Measurements from ENCODE around the gene CHN2. TPM values are rescaled to one million over a fixed set of nuclear protein-coding genes. Genes with fewer than 3 reads are reported as not detected.

Gene CHN2
- total RNA-seq, 4 donors from 2014 or later: 5.6 to 36.7 (median 16.8) TPM

GRCh38 chr7:29394321-29394720 is 199.7 kb downstream of the CHN2 start:
- no peak for TF ChIP-seq EP300 (IDR thresholded peaks at IDR 0.05; ENCODE audit: low read depth)
- TF ChIP-seq CTCF (IDR thresholded peaks at IDR 0.05): no peak
- no peak for TF ChIP-seq POLR2AphosphoS5 (IDR thresholded peaks at IDR 0.05)
- TF ChIP-seq POLR2A (IDR thresholded peaks at IDR 0.05): no peak
- Histone ChIP-seq H3K4me3 (no peak overlapping the region), H3K4me1 (no peaks in the 10 kb centered on the region), H3K36me3 (no peaks in the 10 kb centered on the region), H3K9me3 (no peaks in the 10 kb centered on the region), H3K27ac (no peak overlapping the region), H3K27me3 (no peaks in the 10 kb centered on the region)
- no peak for DNase-seq
- WGBS, 2 donors (ENCODE audit: low coverage in 1 of 2): 80 to 84% methylated on average over 7 of the region's 7 CpGs
- intact Hi-C loops (cut with DNase I; ENCODE audit: low total_unique reads) (loop anchor here (5.0 kb wide), 1 partner anchor 152 kb away; no protein-coding TSS in a partner anchor), in situ Hi-C loops (cut with MboI; ENCODE audit: low pct_ligation_motif_present in 1 of 4, low pct_unique_long_range_greater_than_20kb in 1 of 4, low sequenced_read_pairs in 3 of 4) (no loop called here)

GRCh38 chr7:29396563-29396962 is 202.0 kb downstream of the CHN2 start:
- WGBS, 2 donors (ENCODE audit: low coverage in 1 of 2): 94 to 96% methylated on average over 5 to 7 of the region's 7 CpGs
- Histone ChIP-seq H3K36me3 (no peaks in the 10 kb centered on the region), H3K4me3 (no peak overlapping the region), H3K9me3 (no peaks in the 10 kb centered on the region), H3K27ac (no peak overlapping the region), H3K27me3 (no peaks in the 10 kb centered on the region), H3K4me1 (no peaks in the 10 kb centered on the region)
- TF ChIP-seq POLR2AphosphoS5 (IDR thresholded peaks at IDR 0.05) (no peak), POLR2A (IDR thresholded peaks at IDR 0.05) (no peak), EP300 (IDR thresholded peaks at IDR 0.05; ENCODE audit: low read depth) (no peak), CTCF (IDR thresholded peaks at IDR 0.05) (no peak)
- DNase-seq: no peak
- in situ Hi-C loops (cut with MboI; ENCODE audit: low pct_ligation_motif_present in 1 of 4, low pct_unique_long_range_greater_than_20kb in 1 of 4, low sequenced_read_pairs in 3 of 4): no loop called here
- intact Hi-C loops (cut with DNase I; ENCODE audit: low total_unique reads): no loop called here

- Histone ChIP-seq H3K9me3 (no peaks in the 10 kb centered on the region), H3K36me3 (no peaks in the 10 kb centered on the region), H3K27me3 (no peaks in the 10 kb centered on the region), H3K4me1 (no peaks in the 10 kb centered on the region), H3K27ac (no peak overlapping the region), H3K4me3 (no peak overlapping the region)
- intact Hi-C loops (cut with DNase I; ENCODE audit: low total_unique reads) (no loop called here), in situ Hi-C loops (cut with MboI; ENCODE audit: low pct_ligation_motif_present in 1 of 4, low pct_unique_long_range_greater_than_20kb in 1 of 4, low sequenced_read_pairs in 3 of 4) (no loop called here)
- TF ChIP-seq EP300 (IDR thresholded peaks at IDR 0.05; ENCODE audit: low read depth) (no peak), POLR2A (IDR thresholded peaks at IDR 0.05) (no peak), POLR2AphosphoS5 (IDR thresholded peaks at IDR 0.05) (no peak), CTCF (IDR thresholded peaks at IDR 0.05) (no peak)
- WGBS, 2 donors (ENCODE audit: low coverage in 1 of 2): 57% methylated on average over 2 of the region's 2 CpGs; no CpG with 5 or more reads in 1 of the 2 donors
- DNase-seq: no peak
Observed at GRCh38 chr7:29397398-29397797, 202.8 kb downstream of the CHN2 start.

- TF ChIP-seq CTCF (IDR thresholded peaks at IDR 0.05) (no peak), POLR2AphosphoS5 (IDR thresholded peaks at IDR 0.05) (no peak), EP300 (IDR thresholded peaks at IDR 0.05; ENCODE audit: low read depth) (no peak), POLR2A (IDR thresholded peaks at IDR 0.05) (no peak)
- 48 to 73% methylated on average over 2 to 4 of the region's 4 CpGs for WGBS, 2 donors (ENCODE audit: low coverage in 1 of 2)
- intact Hi-C loops (cut with DNase I; ENCODE audit: low total_unique reads): no loop called here
- in situ Hi-C loops (cut with MboI; ENCODE audit: low pct_ligation_motif_present in 1 of 4, low pct_unique_long_range_greater_than_20kb in 1 of 4, low sequenced_read_pairs in 3 of 4): no loop called here
- no peaks in the 10 kb centered on the region for H3K4me1 ChIP-seq
- H3K9me3 ChIP-seq: no peaks in the 10 kb centered on the region
- DNase-seq: no peak
- no peak overlapping the region for H3K27ac ChIP-seq
- H3K27me3 ChIP-seq: no peaks in the 10 kb centered on the region
- H3K36me3 ChIP-seq: no peaks in the 10 kb centered on the region
- no peak overlapping the region for H3K4me3 ChIP-seq
Observed at GRCh38 chr7:29398011-29398410, 203.4 kb downstream of the CHN2 start.

Data from transverse colon (tissue), 4 donors.